HCT116 (cell line): ENCODE measurements around the gene PMEPA1. TPM values are rescaled to one million over a fixed set of nuclear protein-coding genes. Genes with fewer than 3 reads are reported as not detected.

Experiments used
- ATAC-seq: fragments of 200-7000 bp; cut with Tn5 transposase; 2 replicates; pipeline ENCODE4 v1.9.1; 2020; ENCODE audit warnings: mild to moderate bottlenecking, moderate library complexity
- BruUV-seq: library from RNA; stranded (reverse); fragments of 400-500 nt; replicated peaks from 2 replicates; lab custom pipeline; 2021; lab: Mats Ljungman, UMichigan
- CTCF ChIA-PET: fragments of 300-600 bp; sonication (Branson Sonifier 250); formaldehyde crosslinking; loops from one replicate; lab custom pipeline; 2021; ENCODE audit warnings: antibody characterized with exemption; lab: Charles Lee
- POLR2A ChIA-PET: fragments of 300-600, 350-600 bp; sonication (Branson Sonifier 250); formaldehyde crosslinking; loops from one replicate; lab custom pipeline; 2021; ENCODE audit warnings: antibody characterized with exemption; lab: Charles Lee
- RAD21 ChIA-PET, 2 experiments: fragments of 300-600 bp; sonication (Branson Sonifier 250); formaldehyde crosslinking; loops; one replicate each; lab custom pipeline; 2023; ENCODE audit warnings: low total read pairs in 2 of 2; ENCODE audit not compliant: uncharacterized antibody in 2 of 2, unreplicated experiment in 2 of 2, low non-redundant PET in 1 of 2; lab: Charles Lee
- DNase-seq: peaks from one replicate; pipeline ENCODE4 v3.0.0-alpha.2; 2010; ENCODE audit warnings: low read depth, low spot score
- H2AFZ ChIP-seq: fragments of 200-600 bp; shearing (Covaris generic), sonication (generic); 2 replicates; pipeline ENCODE4 v1.6.1; 2017; ENCODE audit warnings: low read depth, mixed run types, mixed read lengths, antibody characterized with exemption, low read length; ENCODE audit not compliant: poor library complexity, severe bottlenecking
- H3K27ac ChIP-seq: 2 replicates; pipeline ENCODE4 v1.5.1; 2012; ENCODE audit warnings: low read depth, low read length
- H3K27me3 ChIP-seq: fragments of 200-600 bp; sonication (generic); 2 replicates; pipeline ENCODE4 v1.6.1; 2016; ENCODE audit warnings: mixed run types, low read length, mixed read lengths; ENCODE audit not compliant: insufficient read depth
- H3K36me3 ChIP-seq, 2 experiments: fragments of 200-500 bp in 1 of 2; fragments of 200-600 bp in 1 of 2; sonication (Bioruptor generic) in 1 of 2; sonication (generic) in 1 of 2; 2 replicates each; pipeline versions ENCODE4 v1.5.1 to v1.6.1; 2014 to 2016; ENCODE audit warnings: low read length in 2 of 2, inconsistent platforms in 1 of 2, mixed read lengths in 1 of 2, mixed run types in 1 of 2; ENCODE audit not compliant: insufficient read depth in 2 of 2, control insufficient read depth in 1 of 2
- H3K4me1 ChIP-seq, 2 experiments: fragments of 200-600 bp in 1 of 2; sonication (generic) in 1 of 2; 2 replicates each; pipeline versions ENCODE4 v1.5.1 to v1.6.1; 2012 to 2017; ENCODE audit warnings: low read length in 2 of 2, inconsistent platforms in 1 of 2, mild to moderate bottlenecking in 1 of 2, mixed read lengths in 1 of 2, mixed run types in 1 of 2, moderate library complexity in 1 of 2; ENCODE audit not compliant: insufficient read depth in 2 of 2, control insufficient read depth in 1 of 2
- H3K4me2 ChIP-seq: fragments of 200-600 bp; sonication (generic); 2 replicates; pipeline ENCODE4 v1.6.1; 2017; ENCODE audit warnings: mixed run types, low read length, mixed read lengths
- H3K4me3 ChIP-seq, 2 experiments: fragments of 200-600 bp in 1 of 2; sonication (generic) in 1 of 2; replicated peaks in 1 of 2; 2 replicates each; pipeline ENCODE4 v1.5.1; 2011 to 2016; ENCODE audit warnings: low read length in 2 of 2, control low read depth in 1 of 2, low read depth in 1 of 2, mild to moderate bottlenecking in 1 of 2, mixed read lengths in 1 of 2, mixed run types in 1 of 2
- H3K79me2 ChIP-seq: fragments of 200-600 bp; sonication (generic); 2 replicates; pipeline ENCODE4 v1.6.1; 2017; ENCODE audit warnings: mild to moderate bottlenecking, mixed run types, low read length, moderate library complexity, mixed read lengths; ENCODE audit not compliant: insufficient read depth
- H3K9ac ChIP-seq: fragments of 200-600 bp; sonication (generic); 2 replicates; pipeline ENCODE4 v1.6.1; 2016; ENCODE audit warnings: low read length, mixed read lengths
- H3K9me2 ChIP-seq: fragments of 200-600 bp; sonication (generic), shearing (Covaris generic); 2 replicates; pipeline ENCODE4 v1.6.1; 2017; ENCODE audit warnings: mixed run types, mild to moderate bottlenecking, moderate library complexity; ENCODE audit not compliant: insufficient read depth
- H3K9me3 ChIP-seq, 2 experiments: fragments of 200-500 bp in 1 of 2; fragments of 200-600 bp in 1 of 2; sonication (Bioruptor generic) in 1 of 2; sonication (generic) in 1 of 2; 2 replicates each; pipeline ENCODE4 v1.6.1; 2014 to 2017; ENCODE audit warnings: low read length in 2 of 2, mixed read lengths in 2 of 2, inconsistent platforms in 1 of 2, low read depth in 1 of 2, mild to moderate bottlenecking in 1 of 2, mixed run types in 1 of 2, moderate library complexity in 1 of 2; ENCODE audit not compliant: control insufficient read depth in 1 of 2, insufficient read depth in 1 of 2
- H4K20me1 ChIP-seq: fragments of 200-600 bp; sonication (generic), shearing (Covaris generic); 2 replicates; pipeline ENCODE4 v1.6.1; 2017; ENCODE audit warnings: mixed run types, mild to moderate bottlenecking, moderate library complexity; ENCODE audit not compliant: insufficient read depth
- CBX3 ChIP-seq: IDR thresholded peaks from 2 replicates; pipeline ENCODE4 v1.6.1; 2012; ENCODE audit warnings: low read depth
- CEBPB ChIP-seq: IDR thresholded peaks from 2 replicates; pipeline ENCODE4 v1.6.1; 2012; ENCODE audit warnings: low read depth
- EGR1 ChIP-seq: IDR thresholded peaks from 2 replicates; pipeline ENCODE4 v1.6.1; 2012; ENCODE audit warnings: low read depth
- ELF1 ChIP-seq: IDR thresholded peaks from 2 replicates; pipeline ENCODE4 v1.6.1; 2012; ENCODE audit warnings: low read depth, borderline replicate concordance
- EZH2 ChIP-seq: fragments of 200-600 bp; sonication (generic); IDR thresholded peaks from 2 replicates; pipeline ENCODE4 v1.6.1; 2017; ENCODE audit warnings: antibody characterized with exemption, mixed run types
- EZH2phosphoT487 ChIP-seq: fragments of 200-600 bp; IDR thresholded peaks from 2 replicates; pipeline ENCODE4 v1.6.1; 2018; ENCODE audit warnings: antibody characterized with exemption, borderline replicate concordance
- FOSL1 ChIP-seq: IDR thresholded peaks from 2 replicates; pipeline ENCODE4 v1.6.1; 2012; ENCODE audit warnings: low read depth
- JUND ChIP-seq: IDR thresholded peaks from 2 replicates; pipeline ENCODE4 v1.6.1; 2012
- POLR2A ChIP-seq: IDR thresholded peaks from 2 replicates; pipeline ENCODE4 v1.7.0; 2011; ENCODE audit warnings: borderline replicate concordance; ENCODE audit not compliant: insufficient read depth, insufficient read length; ENCODE audit errors: extremely low read depth
- POLR2AphosphoS5 ChIP-seq: IDR thresholded peaks from 2 replicates; pipeline ENCODE4 v1.6.1; 2011; ENCODE audit warnings: mild to moderate bottlenecking, low read depth, low read length, moderate library complexity
- RAD21 ChIP-seq: IDR thresholded peaks from 2 replicates; pipeline ENCODE4 v1.6.1; 2012; ENCODE audit warnings: low read depth, mild to moderate bottlenecking
- SIN3A ChIP-seq: IDR thresholded peaks from 2 replicates; pipeline ENCODE4 v1.6.1; 2012; ENCODE audit warnings: low read depth
- SP1 ChIP-seq: IDR thresholded peaks from 2 replicates; pipeline ENCODE4 v1.6.1; 2012; ENCODE audit warnings: low read depth
- TCF7L2 ChIP-seq: IDR thresholded peaks from 2 replicates; pipeline ENCODE4 v1.7.0; 2011; ENCODE audit warnings: borderline replicate concordance, inconsistent platforms; ENCODE audit not compliant: insufficient read depth, insufficient read length; ENCODE audit errors: extremely low read depth
- YY1 ChIP-seq: IDR thresholded peaks from 2 replicates; pipeline ENCODE4 v1.6.1; 2011; ENCODE audit warnings: low read length, low read depth, moderate library complexity, mild to moderate bottlenecking; ENCODE audit not compliant: insufficient replicate concordance; ENCODE audit errors: extremely low read depth
- ZFX ChIP-seq: fragments of 450-650 bp; IDR thresholded peaks from 2 replicates; pipeline ENCODE4 v1.6.1; 2017
- ZNF274 ChIP-seq: fragments of 200-500 bp; sonication (Bioruptor generic); IDR thresholded peaks from 2 replicates; pipeline ENCODE4 v1.6.1; 2014; ENCODE audit warnings: mild to moderate bottlenecking, low read depth, low read length, inconsistent platforms
- intact Hi-C: fragments of 100-400 bp; cut with micrococcal nuclease; formaldehyde crosslinking; loops from 2 replicates; pipeline ENCODE4 v1.10.0; 2022
- total RNA-seq: library from RNA; stranded (reverse); gene quantifications from one replicate; pipeline ENCODE4 v1.2.1, GENCODE V29; 2021; ENCODE audit not compliant: unreplicated experiment
- TF ChIP-seq, protein P1 (sequence below): IDR thresholded peaks from 2 replicates; pipeline ENCODE4 v1.6.1; 2012
- TF ChIP-seq, protein P2 (sequence below): IDR thresholded peaks from 2 replicates; pipeline ENCODE4 v1.6.1; 2012
- TF ChIP-seq, protein P3 (sequence below): IDR thresholded peaks from 2 replicates; pipeline ENCODE4 v1.6.1; 2012; ENCODE audit warnings: low read depth

Gene PMEPA1
- total RNA-seq, 1 experiment from 2014 or later: 0.64 TPM

GRCh38 chr20:57693002-57693582 lies 16.7 kb downstream of the PMEPA1 start (continued):
- TF ChIP-seq POLR2AphosphoS5: peak; percentile 33; the same call in 1 of the 2 replicates
- no peak for TF ChIP-seq EGR1
- TF ChIP-seq JUND: peak; percentile 60
- TF ChIP-seq CBX3: peak; percentile 48; the same call in 1 of the 2 replicates
- TF ChIP-seq EZH2: no peak
- TF ChIP-seq, protein P1, sequence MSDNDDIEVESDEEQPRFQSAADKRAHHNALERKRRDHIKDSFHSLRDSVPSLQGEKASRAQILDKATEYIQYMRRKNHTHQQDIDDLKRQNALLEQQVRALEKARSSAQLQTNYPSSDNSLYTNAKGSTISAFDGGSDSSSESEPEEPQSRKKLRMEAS: peak; percentile 46; the same call in 1 of the 2 replicates

- no peak for ATAC-seq
- Histone ChIP-seq H3K4me1 (peaks cover 26 to 42% of the 10 kb centered on the region in 2 experiments), H2AFZ (no peak overlapping the region)
- intact Hi-C loops: no loop called here
- DNase-seq: no peak
- TF ChIP-seq EZH2phosphoT487 (no peak), JUND (no peak), FOSL1 (no peak), TCF7L2 (no peak), RAD21 (no peak), ZFX (no peak), EZH2 (no peak), SP1 (no peak), POLR2A (no peak), POLR2AphosphoS5 (no peak), ELF1 (no peak), SIN3A (no peak), EGR1 (no peak), ZNF274 (no peak), CEBPB (no peak), YY1 (no peak)
- TF ChIP-seq, protein P2, sequence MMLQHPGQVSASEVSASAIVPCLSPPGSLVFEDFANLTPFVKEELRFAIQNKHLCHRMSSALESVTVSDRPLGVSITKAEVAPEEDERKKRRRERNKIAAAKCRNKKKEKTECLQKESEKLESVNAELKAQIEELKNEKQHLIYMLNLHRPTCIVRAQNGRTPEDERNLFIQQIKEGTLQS: no peak
- TF ChIP-seq, protein P1: no peak
- TF ChIP-seq, protein P3, sequence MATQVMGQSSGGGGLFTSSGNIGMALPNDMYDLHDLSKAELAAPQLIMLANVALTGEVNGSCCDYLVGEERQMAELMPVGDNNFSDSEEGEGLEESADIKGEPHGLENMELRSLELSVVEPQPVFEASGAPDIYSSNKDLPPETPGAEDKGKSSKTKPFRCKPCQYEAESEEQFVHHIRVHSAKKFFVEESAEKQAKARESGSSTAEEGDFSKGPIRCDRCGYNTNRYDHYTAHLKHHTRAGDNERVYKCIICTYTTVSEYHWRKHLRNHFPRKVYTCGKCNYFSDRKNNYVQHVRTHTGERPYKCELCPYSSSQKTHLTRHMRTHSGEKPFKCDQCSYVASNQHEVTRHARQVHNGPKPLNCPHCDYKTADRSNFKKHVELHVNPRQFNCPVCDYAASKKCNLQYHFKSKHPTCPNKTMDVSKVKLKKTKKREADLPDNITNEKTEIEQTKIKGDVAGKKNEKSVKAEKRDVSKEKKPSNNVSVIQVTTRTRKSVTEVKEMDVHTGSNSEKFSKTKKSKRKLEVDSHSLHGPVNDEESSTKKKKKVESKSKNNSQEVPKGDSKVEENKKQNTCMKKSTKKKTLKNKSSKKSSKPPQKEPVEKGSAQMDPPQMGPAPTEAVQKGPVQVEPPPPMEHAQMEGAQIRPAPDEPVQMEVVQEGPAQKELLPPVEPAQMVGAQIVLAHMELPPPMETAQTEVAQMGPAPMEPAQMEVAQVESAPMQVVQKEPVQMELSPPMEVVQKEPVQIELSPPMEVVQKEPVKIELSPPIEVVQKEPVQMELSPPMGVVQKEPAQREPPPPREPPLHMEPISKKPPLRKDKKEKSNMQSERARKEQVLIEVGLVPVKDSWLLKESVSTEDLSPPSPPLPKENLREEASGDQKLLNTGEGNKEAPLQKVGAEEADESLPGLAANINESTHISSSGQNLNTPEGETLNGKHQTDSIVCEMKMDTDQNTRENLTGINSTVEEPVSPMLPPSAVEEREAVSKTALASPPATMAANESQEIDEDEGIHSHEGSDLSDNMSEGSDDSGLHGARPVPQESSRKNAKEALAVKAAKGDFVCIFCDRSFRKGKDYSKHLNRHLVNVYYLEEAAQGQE: no peak
- TF ChIP-seq, all 23 proteins: peak for 0
- peak overlapping the region in 1 of 2 experiments; percentile 0; a peak in 1 of 4 replicates for H3K4me3 ChIP-seq
- H3K27me3 ChIP-seq: peaks cover 92% of the 10 kb centered on the region
- H3K9ac ChIP-seq: no peak overlapping the region
- no peaks in the 10 kb centered on the region for H3K36me3 ChIP-seq
- no peak overlapping the region for H3K27ac ChIP-seq
- no peaks in the 10 kb centered on the region for H3K9me3 ChIP-seq
- ChIA-PET CTCF (interaction anchor here (1.4 kb wide), 1 partner anchor 17 kb away, joined by 5 read pairs; the partner anchor contains the start of gene PMEPA1), POLR2A (no interaction called here), RAD21 (no interaction called here)
- H3K79me2 ChIP-seq: no peaks in the 10 kb centered on the region
- H3K9me2 ChIP-seq: no peaks in the 10 kb centered on the region
- H4K20me1 ChIP-seq: peaks cover 7% of the 10 kb centered on the region; the same call in 1 of the 2 replicates
- BruUV-seq: no TSS peak
- peak overlapping the region; percentile 40 for H3K4me2 ChIP-seq
Measured at GRCh38 chr20:57692393-57692792, 17.4 kb downstream of the PMEPA1 start.
